IPS-15b (cell line): ENCODE data around the gene POU6F2.

Experiments
- H3K27me3 ChIP-seq: one replicate; pipeline ENCODE4 v1.6.1; 2013; ENCODE audit warnings: low read length; ENCODE audit not compliant: control insufficient read depth, insufficient read depth
- H3K36me3 ChIP-seq: one replicate; pipeline ENCODE4 v1.6.1; 2013; ENCODE audit warnings: low read length; ENCODE audit not compliant: control insufficient read depth, insufficient read depth
- H3K4me1 ChIP-seq: one replicate; pipeline ENCODE4 v1.6.1; 2013; ENCODE audit warnings: mild to moderate bottlenecking, low read length; ENCODE audit not compliant: control insufficient read depth, insufficient read depth
- H3K4me3 ChIP-seq: one replicate; pipeline ENCODE4 v1.5.1; 2013; ENCODE audit warnings: low read depth, low read length
- H3K9ac ChIP-seq: one replicate; pipeline ENCODE4 v1.6.1; 2013; ENCODE audit warnings: low read depth, mild to moderate bottlenecking, low read length
- H3K9me3 ChIP-seq: one replicate; pipeline ENCODE4 v1.6.1; 2013; ENCODE audit warnings: mild to moderate bottlenecking, low read length; ENCODE audit not compliant: control insufficient read depth, insufficient read depth

Gene POU6F2

DNA sequence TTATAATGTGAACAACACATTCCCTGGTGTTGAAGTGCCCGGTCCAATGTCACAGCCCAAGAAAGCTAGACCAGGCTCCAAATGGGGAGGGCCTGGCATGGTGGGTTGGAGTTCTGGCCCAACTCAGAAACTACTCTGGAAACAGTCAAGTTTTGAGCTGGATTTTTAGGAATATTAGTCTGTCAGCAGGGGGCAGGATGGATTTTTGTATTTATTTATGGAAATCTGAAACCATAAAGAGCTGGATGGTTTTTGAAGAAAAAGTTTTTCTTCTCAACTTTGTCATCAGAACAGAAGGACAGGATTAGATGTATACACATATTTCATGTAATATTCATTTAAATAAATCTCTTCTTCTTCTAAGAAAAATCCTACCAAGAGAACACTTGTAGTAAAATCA lies 97.5 kb downstream of the POU6F2 start:
- Histone ChIP-seq H3K27me3 (no peaks in the 10 kb centered on the region), H3K9me3 (no peaks in the 10 kb centered on the region), H3K9ac (no peak overlapping the region), H3K4me1 (no peaks in the 10 kb centered on the region), H3K4me3 (no peak overlapping the region), H3K36me3 (no peaks in the 10 kb centered on the region)

- Histone ChIP-seq H3K4me1 (peaks cover 14% of the 10 kb centered on the region), H3K9me3 (no peaks in the 10 kb centered on the region), H3K27me3 (no peaks in the 10 kb centered on the region), H3K4me3 (no peak overlapping the region), H3K9ac (no peak overlapping the region), H3K36me3 (no peaks in the 10 kb centered on the region)
These were observed 106.1 kb downstream of the POU6F2 start for GRCh38 chr7:39083781-39084180.

DNA sequence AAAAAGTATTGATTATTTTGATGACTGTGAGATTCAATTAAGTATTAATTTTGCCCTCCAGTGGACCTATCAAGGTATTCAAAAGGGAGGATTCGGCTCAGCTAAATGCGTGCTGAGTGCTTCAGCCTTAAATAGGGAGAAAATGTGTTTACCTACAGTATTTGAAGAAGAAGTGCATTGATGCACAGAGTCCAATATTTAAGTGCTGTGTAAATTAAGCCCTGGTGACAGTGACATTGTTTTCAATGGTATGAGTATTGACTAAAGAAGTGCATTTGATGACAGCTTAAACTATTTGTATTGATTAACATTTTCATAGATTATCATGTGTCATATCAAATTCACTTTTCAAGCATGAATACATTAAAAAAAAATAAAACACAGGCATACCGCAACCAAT lies 106.6 kb downstream of the POU6F2 start:
- Histone ChIP-seq H3K4me3 (no peak overlapping the region), H3K9ac (no peak overlapping the region), H3K27me3 (no peaks in the 10 kb centered on the region), H3K9me3 (no peaks in the 10 kb centered on the region), H3K36me3 (no peaks in the 10 kb centered on the region), H3K4me1 (peaks cover 14% of the 10 kb centered on the region)

- H3K27me3 ChIP-seq = no peaks in the 10 kb centered on the region
- H3K9ac ChIP-seq = no peak overlapping the region
- peak overlapping the region; percentile 60 for H3K4me3 ChIP-seq
These were observed 107.5 kb downstream of the POU6F2 start for GRCh38 chr7:39085189-39085588.

DNA sequence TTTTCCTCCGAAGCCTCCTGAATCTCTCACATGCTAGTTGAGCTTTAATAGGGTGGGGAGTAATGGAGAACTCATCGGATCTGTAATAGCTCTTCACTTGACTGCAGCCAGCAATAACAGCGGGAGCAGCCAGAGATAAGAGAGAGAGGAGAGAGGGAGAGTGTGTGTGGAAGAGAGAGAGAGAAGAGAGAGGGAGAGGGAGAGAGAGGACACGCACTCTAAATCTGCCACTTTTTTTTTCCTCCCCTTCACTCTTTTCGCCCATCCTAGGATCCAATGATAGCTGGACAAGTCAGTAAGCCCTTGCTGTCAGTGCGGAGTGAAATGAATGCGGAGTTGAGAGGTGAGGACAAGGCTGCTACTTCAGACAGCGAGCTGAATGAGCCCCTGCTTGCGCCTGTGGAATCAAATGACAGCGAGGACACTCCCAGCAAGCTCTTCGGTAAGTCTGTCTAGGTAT lies 107.9 kb downstream of the POU6F2 start:
- no peak overlapping the region for H3K9ac ChIP-seq
- H3K27me3 ChIP-seq = no peaks in the 10 kb centered on the region
- H3K4me3 ChIP-seq = peak overlapping the region; percentile 60
- peaks cover 14% of the 10 kb centered on the region for H3K4me1 ChIP-seq
- no peaks in the 10 kb centered on the region for H3K36me3 ChIP-seq
- H3K9me3 ChIP-seq = no peaks in the 10 kb centered on the region

More at GRCh38 chr7:39085189-39085588, 107.5 kb downstream of the POU6F2 start:
- Histone ChIP-seq H3K4me1 (peaks cover 14% of the 10 kb centered on the region), H3K36me3 (no peaks in the 10 kb centered on the region), H3K9me3 (no peaks in the 10 kb centered on the region)

DNA sequence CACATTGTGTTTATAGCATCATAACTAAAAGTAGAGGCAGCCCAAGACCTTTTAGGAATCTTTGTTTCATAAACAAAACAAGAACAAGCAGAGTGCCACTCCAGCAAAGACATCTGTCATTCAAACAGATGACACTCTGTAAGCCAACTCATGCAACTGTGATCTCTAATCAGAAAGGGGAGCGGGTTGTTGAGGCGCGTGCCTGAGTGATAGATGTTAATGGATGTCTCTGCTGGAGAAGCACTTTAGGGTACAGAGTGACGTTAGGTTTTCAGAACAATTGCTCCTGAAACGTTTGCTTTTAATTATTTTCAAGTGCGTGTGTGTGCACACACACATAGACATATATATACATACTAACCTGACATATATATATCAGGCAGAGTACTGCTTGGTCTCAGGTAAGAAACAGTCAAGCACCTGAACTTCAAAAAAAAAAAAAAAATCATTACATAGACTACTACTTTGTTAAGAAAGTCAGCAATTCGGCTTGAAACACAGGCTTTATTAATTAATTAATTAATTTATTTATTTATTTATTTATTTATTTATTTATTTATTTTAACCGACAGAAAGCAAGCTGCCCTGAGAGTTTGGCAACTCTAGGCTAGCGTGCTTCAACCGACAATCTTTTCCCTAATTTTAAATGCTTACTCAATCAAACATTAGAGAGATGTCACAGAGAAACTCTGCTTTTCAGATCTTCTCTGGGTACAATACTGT lies 109.1 kb downstream of the POU6F2 start:
- Histone ChIP-seq H3K4me1 (peaks cover 14% of the 10 kb centered on the region), H3K9ac (no peak overlapping the region), H3K27me3 (no peaks in the 10 kb centered on the region), H3K9me3 (no peaks in the 10 kb centered on the region), H3K36me3 (no peaks in the 10 kb centered on the region), H3K4me3 (no peak overlapping the region)

DNA sequence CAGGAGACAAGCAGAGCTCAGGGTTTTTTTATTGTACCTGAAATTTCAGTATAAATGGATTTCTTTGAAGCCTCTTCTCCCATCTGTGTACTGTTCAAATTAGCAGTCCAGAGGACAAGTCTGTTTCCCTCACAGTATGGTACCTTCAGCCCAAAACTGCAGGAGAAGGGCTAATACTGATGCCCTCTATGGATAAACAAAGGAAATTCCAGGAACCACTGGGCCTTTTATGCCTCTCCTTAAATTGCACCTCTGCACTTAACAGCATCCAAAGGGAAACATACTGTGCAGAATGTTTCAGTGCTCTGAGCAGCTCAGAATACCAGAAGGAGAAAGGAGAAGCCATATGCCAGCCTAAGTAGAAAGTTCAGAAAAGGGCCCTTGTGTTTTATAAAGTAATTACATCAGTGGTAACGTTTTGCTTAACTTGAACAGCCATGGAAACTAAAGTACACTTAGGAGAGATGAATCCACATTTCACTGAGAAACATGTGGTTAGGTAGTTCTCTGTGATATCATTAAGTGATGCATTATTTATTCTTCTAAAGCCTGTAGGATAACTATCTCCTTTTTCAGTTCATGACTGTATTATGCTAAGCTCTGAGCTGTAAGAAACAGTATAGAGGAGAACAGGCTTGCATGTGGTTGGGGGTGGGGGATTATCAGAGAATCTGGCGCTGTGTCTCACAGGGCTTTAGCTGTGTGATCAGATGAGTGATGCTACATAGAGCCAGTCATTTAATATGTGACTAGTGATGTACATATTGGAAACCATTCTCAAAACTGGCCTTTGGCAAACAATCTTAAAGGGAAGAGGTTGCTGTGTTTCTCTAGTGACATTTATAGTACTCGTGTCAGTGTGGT lies 111.3 kb downstream of the POU6F2 start:
- H3K4me3 ChIP-seq = no peak overlapping the region
- H3K9me3 ChIP-seq = no peaks in the 10 kb centered on the region
- H3K4me1 ChIP-seq = peaks cover 11% of the 10 kb centered on the region
- H3K36me3 ChIP-seq = no peaks in the 10 kb centered on the region
- H3K9ac ChIP-seq = no peak overlapping the region
- H3K27me3 ChIP-seq = no peaks in the 10 kb centered on the region

- Histone ChIP-seq H3K9ac (no peak overlapping the region), H3K4me3 (no peak overlapping the region), H3K9me3 (no peaks in the 10 kb centered on the region), H3K4me1 (peaks cover 3% of the 10 kb centered on the region), H3K27me3 (no peaks in the 10 kb centered on the region), H3K36me3 (no peaks in the 10 kb centered on the region)
These were observed 113.4 kb downstream of the POU6F2 start for GRCh38 chr7:39091145-39091544.

- no peaks in the 10 kb centered on the region for H3K36me3 ChIP-seq
- H3K4me1 ChIP-seq = no peaks in the 10 kb centered on the region
- H3K27me3 ChIP-seq = no peaks in the 10 kb centered on the region
- H3K4me3 ChIP-seq = no peak overlapping the region
- H3K9me3 ChIP-seq = no peaks in the 10 kb centered on the region
- no peak overlapping the region for H3K9ac ChIP-seq
These were observed 114.1 kb downstream of the POU6F2 start for GRCh38 chr7:39091774-39092173.

- H3K9ac ChIP-seq = no peak overlapping the region
These were observed 117.0 kb downstream of the POU6F2 start for GRCh38 chr7:39094731-39095130.

DNA sequence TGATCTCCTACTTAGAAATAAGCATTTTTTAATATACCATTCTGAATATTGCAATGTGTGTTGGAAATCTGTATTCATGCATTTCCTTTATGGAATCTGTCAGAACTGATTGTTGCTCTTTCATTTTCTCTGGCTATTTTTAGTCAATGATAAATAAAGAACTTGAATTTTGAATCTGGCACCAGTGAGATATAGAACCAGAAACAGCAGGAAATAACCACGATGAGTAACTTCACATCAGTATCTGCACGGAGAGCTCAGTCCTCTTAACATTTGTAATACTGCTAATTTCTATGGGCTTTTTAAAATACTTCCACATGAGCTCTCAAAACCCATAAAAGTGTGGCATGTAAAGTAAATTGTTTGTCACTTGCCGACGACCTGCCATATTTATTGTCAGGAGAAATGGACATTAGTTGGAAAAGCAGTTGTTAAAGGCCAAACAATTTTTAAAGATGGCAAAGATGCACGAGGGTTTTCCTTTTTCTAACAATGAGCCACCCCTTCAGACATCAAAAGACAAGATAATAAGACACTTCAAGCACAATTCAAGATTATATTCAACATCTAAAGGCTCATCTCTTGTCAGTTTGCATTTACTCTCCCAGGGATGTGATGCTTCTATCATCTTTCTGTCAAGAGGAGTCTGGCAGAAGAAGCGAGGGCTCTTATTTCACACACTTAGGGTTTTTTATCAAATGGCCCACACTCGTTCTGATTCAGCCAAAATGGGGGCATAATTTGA lies 118.3 kb downstream of the POU6F2 start:
- H3K9ac ChIP-seq = no peak overlapping the region
- H3K9me3 ChIP-seq = no peaks in the 10 kb centered on the region
- H3K27me3 ChIP-seq = no peaks in the 10 kb centered on the region
- H3K36me3 ChIP-seq = no peaks in the 10 kb centered on the region
- H3K4me1 ChIP-seq = no peaks in the 10 kb centered on the region
- no peak overlapping the region for H3K4me3 ChIP-seq

More at GRCh38 chr7:39094731-39095130, 117.0 kb downstream of the POU6F2 start:
- H3K36me3 ChIP-seq = no peaks in the 10 kb centered on the region
- no peaks in the 10 kb centered on the region for H3K4me1 ChIP-seq
- H3K9me3 ChIP-seq = no peaks in the 10 kb centered on the region
- no peaks in the 10 kb centered on the region for H3K27me3 ChIP-seq
- H3K4me3 ChIP-seq = no peak overlapping the region
